Central memory CD4-positive, alpha-beta T cell (primary cell): ENCODE measurements around the gene NTNG1.
"Not testable (repeated sequence)": the region's sequence is repeated elsewhere in the genome, so short reads cannot be mapped to it uniquely, and the experiment has no call there.

ENCODE experiments used
- DNase-seq: peaks from one replicate; pipeline ENCODE4 v3.0.0; 2022

The NTNG1 gene

DNA sequence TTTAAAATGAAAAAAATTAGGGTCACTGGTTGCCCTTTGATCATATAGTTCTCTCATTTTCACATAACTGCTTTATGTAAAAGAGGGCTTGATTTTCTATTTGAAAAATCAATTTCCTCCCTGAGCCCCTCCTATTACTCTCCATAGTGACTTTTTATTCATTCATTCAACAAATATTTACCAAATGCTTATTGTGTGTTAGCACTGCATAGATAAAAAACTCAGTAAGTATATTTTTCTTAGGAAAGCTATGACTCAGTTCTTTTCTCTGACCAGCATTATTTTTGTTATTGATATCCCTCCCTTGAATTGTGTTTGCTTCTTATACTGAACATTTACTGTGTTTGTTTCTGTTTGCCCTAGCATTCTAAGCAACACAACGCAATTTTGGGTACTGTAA is 59.8 kb downstream of the NTNG1 start:
- DNase-seq, result no peak

DNA sequence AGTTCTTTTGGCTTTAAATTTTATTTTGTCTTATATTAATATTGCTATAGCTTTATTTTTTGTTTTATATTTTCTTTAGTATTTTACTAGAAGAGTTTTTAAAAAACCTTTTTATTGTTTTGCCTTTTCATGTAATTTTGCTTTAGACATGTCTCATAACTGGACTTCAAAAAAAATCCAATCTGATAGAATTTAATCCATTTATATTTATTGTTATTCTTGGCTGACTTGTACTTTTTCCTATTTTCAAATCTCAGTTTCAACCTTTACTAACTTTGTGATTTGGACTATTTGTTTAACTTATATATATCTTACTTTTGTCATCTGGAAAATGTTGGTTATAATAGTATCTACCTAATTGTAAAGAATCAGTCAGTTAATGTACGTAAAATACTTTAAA is 61.2 kb downstream of the NTNG1 start:
- no peak for DNase-seq

DNA sequence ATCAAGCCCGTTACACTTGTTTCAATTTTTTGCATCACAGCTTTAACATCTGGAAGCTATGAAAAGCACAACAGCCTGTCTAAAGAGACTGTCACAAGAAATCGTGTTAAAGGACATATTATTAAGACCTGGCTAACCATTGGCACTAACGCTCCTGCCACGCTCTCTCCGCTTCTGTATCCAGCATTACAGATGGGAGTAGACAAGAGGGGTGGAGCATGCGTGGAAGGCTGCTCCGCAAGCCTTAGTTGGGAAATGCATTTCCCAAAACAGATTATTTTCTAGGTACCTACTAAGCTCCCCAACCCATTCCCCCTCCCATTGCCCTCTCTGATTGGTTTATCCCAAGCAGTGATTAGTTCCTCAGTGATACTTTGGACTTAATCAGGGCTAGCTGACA is 72.4 kb downstream of the NTNG1 start:
- DNase-seq, result no peak

DNA sequence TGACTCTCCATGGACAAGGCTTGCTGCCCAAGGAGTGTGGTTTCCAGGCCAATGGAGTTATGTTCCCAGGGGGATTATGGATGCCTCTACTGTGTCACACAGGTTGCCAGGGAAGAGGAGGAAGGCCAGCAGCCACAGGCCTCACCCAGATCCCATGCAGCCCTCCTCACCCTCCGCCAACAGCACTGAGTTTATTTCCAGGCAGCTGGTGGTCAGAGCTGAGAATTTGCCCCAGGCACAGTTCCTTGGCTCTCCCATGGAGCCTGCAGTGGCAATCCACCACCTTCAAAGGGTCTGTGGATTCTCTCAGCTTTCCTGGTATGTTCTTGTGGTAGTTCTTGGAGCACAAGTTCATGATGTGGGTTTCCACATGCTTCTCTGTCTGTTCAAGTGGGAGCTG is 79.2 kb downstream of the NTNG1 start:
- DNase-seq, result no peak

DNA sequence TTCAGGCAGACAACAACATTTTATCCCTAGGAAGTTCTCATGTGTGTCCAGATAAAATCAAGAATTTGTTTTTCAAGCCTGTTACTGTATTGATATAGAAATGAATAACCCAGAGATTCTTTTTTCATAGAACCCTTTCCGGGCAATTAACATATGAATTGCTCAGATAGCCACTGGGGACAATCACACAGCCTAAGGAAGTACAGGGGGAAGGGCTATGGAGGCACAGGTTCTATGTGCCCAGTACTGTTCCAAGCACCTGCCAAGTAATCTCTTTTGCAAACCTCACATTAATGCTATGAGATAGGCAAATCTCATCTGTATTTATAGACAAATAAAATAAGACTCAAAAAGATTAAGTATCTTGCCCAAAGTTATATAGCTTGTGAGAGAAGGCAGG is 84.9 kb downstream of the NTNG1 start:
- DNase-seq, result no peak

DNA sequence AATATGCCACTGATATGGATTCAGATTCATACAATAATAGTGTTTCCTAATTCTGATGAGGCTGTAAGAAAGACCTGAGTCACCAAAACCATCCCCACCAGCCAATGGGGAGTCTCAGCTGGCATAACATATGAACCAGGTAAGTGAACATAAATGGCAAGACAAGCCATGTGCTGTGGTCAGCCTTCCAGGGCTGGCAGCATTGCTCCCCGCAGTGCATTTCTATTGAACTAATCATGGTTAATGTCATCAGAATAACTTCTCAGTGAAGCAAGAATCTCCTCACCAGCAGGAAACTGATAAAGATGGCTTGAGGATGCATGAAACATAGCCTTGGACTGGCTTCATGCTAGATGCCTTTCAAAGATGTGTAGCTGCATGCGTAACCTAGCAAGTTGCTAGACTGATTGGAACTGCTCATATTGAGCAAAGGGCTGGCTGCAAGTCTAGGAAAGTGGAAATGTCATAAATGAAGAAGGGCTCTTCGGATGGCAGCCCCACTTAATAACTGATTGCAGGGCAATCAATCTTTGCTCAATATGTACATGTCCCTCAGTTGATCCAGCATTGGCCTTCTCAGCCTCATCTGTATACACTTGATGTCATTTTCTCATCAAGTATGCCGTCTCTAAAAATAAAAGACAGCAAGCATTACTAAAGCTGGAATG is 88.0 kb downstream of the NTNG1 start:
- no peak for DNase-seq

DNA sequence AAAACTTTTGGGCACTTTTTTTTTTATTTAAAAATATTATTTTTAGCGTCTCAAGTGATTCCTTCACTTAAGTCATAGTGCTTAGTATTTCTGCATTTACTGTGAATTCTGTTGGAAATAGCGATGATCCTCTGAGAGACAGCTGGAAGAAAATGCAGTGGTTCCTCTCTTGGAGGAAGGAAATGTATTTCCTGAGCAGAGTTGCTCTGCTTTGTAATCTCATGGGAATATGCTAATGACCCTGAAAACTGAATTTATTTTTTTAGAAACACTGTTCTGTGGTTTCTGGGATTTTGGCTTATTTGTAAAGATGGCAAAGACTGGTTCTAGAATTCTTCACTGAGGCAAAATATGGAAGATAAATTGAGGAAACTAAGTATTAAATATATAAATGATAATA is 88.9 kb downstream of the NTNG1 start:
- no peak for DNase-seq

DNA sequence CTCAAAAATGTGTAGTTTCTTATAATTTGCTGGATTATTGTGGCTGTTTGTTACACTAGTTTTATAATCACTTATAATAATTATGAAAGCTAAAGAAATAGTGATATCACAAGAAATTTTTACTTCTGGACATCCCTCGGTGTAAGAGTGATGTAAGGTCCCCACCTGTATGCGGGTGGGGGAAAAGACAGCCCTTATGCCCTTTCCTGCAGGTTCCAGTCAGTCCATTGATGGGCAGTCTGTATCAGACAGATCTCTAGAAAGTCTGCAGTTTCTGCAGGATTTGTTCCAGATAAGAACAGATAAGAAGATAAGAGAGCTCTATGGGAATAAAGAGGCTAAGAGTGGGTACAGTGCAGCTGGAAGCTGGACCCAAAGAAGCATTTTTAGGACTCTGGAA is 89.3 kb downstream of the NTNG1 start:
- no peak for DNase-seq

DNA sequence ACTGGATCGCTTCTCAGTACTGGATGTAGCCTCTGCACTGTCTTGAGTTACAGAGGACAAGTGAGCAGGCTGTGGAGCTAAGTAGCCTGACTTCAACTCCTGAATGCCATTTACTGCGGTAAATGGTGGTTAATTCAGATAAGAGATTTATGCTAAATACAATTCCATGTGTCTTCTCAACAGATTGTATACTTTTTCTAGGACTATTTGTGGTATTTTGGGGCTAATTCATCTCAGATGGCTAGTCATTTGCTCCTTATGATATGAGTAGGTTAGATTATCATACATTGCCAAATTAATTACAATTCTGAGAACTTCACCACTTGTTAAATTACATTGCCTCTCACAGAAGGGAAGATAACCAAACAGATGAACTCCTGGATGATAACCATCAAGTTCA is 90.5 kb downstream of the NTNG1 start:
- DNase-seq, result no peak

DNA sequence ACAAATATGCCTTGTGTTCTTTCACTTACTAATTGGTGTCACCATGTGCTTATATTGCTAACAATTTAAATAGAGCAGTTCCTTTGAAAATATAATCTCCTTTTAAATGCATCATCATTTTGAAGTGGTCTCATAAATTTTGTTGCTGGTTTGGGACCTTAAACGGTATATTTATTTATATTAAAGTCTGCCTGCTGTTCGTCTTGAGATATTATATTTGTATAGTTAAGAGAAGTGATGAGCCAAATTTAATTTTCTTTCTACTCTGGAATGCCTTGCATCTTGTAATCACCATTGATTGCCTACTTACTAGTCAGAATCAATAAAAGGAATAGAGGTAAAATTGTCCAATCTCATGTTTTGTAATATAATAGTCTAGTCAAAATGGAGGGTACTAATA is 91.6 kb downstream of the NTNG1 start:
- DNase-seq, result no peak

DNA sequence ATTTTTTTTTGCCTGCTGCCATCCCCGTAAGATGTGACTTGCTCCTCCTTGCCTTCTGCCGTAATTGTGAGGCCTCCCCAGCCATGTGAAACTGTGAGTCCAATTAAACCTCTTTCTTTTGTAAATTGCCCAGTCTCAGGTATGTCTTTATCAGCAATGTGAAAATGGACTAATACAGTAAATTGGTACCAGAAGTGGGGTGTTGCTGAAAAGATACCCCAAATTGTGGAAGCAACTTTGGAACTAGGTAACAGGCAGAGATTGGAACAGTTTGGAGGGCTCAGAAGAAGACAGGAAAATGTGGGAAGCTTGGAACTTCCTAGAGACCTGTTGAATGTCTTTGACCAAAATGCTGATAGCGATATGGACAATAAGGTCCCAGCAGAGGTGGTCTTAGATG is 95.9 kb downstream of the NTNG1 start:
- DNase-seq, result not testable (repeated sequence)

DNA sequence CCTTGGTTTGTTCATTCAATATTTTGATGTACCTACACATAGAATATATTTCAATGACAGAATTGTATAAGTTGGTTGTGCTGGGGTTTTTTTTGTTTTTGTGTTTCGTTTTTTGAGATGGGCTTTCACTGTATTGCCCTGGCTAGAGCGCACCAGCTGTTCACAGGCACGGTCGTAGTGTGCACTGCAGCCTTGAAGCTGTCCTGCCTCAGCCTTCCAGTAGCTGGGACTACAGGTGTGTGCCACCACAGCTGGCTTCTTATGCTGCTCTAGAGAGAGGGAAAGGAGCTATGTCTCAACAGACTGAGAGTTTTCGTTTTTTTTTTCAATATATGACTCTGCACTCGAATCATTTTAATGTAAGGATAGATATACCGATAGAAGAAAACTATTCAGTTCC is 102.6 kb downstream of the NTNG1 start:
- no peak for DNase-seq

DNA sequence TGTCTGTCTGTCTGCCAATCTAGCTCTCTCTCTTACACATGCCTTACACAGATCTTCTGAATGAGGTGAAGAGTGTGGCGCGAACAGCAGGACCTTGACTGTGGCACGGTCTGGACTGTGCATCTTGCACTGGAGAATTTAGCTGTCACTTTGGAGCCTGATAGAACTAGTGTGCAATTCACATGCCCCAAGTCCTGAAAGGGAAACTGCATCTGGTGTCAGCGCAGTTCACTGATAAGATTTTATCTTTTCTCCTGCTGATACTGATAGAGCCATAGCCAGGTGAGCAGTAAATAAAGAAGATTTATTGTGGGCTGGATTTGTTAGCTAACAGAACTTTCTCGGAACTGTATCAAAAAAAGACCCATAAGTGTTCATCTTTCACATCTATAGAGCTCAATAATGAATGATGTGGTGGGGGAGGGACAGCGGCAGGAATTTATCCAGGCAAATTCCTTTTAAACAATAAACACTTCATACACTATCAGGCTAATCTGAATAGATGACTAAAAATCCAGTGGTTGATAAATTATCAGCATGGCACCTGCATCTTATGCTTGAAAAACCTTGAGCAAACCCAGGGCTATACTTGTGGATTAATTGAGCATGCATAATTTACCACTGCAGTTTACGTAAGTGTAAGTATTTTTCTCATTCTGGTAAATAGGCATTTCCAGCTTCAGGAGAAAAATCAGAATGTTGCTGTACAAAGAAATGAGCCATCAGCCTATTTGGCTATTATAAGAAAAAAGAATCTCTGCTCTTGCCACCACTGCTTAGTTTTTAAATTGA is 104.1 kb downstream of the NTNG1 start:
- no peak for DNase-seq

DNA sequence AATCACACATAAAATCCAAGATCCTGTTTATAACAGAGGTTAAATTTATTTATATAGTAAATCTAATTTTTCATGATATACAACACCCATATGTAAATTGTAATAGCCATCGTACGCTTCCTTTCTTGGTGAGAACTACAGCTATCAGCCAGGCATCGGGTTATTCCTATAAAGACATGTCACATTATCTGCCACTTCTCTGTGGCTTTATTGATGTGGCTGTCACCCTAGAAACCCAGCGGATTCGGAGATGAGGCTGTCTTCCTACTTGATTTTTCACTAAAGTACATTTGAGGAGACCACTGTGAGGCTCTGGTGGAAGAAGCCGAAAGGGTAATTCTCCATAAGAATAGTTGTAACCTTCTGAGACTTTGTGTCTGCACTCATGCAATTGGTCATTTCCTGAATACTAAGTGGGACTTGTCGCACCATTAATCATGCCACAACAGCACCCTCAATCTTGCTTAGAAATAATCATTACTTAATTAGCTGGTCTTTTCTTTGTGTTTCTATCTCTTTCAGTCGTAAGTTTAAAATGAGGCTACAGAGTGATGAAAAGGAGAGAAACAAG is 106.0 kb downstream of the NTNG1 start:
- DNase-seq, result no peak

DNA sequence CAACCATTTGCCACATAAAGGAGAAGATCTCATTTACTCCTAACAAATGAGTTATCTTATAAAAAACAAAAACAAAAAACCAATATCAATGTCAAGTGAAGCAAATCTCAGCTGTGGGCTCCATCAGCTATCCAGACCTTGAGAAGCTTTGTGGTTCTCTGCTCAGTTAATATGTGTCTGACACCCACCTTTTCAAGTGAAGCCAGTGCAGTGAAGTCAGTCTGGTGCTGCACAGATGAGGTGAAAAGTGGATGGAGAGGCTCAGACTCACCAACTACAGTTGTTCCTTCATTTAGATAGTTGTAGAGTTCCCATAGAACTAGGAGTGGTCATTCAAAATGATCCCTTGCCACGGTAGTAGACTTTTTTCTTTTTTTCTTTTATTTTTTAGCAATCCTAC is 106.8 kb downstream of the NTNG1 start:
- no peak for DNase-seq

DNA sequence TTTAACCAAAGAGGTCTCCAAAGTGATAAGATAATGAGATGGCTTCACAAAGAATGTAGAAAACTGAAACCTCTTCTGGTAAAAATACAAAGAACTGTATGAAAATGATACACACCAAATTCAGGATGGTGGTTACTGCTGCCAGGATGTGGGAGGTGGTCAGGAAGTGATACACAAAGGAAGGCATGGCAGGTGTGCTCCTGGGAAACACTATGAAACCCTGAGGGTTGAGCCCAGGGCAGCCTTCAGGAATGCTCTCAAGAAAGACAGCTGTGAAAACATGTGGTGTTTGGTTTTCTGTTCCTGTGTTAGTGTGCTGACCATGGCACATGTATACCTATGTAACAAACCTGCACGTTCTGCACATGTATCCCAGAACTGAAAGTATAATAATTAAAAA is 109.3 kb downstream of the NTNG1 start:
- no peak for DNase-seq

DNA sequence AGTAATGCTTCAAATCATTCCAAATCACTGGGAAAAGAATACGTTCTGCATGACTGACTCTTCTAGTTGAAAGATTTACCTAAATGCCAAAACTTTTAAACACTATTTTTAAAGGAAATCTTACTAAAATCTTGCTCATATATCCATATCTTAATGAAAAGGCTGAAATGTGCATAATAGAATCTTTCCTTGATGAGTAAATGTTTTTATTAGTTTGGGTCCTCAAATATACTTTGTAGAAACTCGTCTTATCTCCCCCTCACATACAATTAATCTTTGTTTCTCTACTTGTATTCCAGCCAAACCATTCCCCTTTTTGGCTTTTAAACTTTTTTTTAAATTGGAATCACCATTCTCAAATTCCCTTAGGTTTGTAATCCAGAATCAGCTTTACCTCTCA is 110.2 kb downstream of the NTNG1 start:
- no peak for DNase-seq

DNA sequence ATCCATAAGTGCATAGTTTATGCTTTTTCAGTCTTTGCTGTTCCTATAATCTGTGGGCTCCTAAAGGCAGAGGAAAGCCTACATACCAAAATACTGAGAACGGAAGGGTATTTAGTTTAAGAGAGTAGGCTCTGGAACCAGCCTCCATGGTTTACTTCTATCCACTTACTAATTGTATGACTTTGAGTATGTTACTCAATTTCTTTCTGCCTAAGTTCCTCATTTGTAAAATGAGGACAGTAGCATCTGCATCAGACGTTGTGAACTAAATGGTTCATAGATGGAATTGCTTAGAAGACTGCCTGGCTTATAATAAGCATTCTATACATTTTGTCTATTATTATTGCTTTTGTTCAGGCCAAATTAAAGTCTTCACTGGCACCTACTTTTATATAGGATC is 111.0 kb downstream of the NTNG1 start:
- DNase-seq, result no peak

DNA sequence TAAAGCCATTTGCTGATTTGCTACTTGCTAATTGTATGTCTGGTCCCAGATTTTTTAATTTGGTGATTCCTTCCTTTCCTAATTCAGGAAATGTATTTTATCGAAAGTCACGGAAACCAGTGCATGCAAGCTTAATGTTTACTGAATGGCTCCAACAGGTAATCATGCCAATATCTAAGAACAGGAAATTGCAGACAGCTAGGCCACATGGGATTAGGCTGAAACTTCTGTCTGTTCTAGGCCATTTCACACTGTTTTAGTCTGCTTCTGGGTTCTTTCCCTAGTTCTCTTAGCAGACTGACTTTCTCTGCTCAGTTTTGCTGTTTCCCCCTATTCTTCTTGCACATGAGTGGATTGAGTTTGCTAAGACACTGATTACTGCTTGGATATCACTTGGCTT is 111.4 kb downstream of the NTNG1 start:
- no peak for DNase-seq

DNA sequence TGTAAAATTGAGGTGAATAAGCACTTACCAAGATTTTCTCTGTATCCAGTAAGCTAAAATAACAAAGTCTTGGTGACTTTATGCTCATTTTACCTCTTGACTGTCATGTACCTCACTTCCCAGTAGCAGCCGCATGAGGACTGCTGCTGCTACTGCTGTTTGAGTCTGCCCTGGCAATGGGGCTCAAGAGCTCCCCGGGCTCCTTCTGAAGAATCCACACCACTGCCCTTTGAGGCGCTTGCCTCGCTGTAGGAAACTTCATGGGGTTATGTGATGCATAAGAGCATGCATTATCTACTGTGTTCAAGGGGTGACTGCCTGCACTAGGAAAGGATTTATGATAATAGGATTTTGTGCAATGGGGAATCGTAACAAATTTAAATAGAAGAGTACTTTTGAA is 113.5 kb downstream of the NTNG1 start:
- no peak for DNase-seq

DNA sequence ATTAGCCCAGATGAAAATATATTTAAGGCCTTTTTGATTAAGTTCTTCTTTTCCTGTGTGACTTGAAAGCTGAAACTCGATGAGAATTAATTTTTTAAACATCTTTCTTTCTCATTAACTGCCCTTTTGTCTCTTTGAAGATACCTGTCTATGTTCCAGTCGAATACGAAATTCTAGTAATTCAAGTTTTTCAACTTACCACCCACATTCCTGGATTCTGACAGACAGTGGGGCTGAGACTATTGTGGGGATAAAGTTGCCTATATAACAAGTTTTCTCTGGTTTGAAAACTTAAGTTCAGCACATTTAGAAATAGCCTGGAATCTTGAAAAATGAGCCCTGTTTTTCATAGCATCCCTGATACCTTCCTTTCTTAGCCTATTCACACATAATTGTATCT is 114.6 kb downstream of the NTNG1 start:
- DNase-seq, result no peak

DNA sequence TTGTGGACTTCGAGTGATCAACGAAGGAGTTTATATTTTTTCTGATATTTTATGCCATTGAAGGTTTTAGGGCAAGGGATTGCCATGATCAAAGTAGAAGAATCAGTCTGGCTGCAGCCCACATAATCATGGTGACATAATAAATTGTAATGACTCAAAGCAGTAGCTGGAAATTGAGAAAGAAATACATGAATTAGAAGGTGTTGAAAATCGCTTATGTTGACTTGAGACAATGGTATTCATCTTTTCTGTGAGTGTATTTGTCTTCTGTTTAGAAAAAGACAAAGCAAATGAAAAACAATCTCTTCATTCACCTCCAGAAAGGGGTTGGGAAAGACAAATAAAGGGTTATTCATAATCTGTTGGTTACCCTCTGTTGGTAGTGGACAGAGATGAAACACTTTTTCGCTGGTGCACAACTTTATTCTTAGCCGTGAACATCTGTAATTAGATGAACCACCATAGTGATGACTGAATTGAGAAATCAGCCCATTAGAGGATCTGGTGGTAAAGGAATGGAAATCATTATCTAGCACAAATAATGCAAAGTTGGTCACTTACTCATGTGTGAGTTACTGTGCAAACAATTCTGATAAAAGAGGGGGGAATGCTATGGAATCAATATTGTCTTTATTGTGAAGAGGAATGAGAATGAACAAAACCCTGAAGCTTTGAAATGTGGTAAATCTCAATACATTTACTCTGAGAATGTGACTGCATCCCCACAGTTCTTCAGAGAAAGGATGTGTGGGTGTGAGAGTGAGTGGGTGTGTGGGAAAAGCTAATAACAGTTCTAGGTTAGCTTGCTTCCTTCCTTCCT is 121.8 kb downstream of the NTNG1 start:
- DNase-seq, result no peak

DNA sequence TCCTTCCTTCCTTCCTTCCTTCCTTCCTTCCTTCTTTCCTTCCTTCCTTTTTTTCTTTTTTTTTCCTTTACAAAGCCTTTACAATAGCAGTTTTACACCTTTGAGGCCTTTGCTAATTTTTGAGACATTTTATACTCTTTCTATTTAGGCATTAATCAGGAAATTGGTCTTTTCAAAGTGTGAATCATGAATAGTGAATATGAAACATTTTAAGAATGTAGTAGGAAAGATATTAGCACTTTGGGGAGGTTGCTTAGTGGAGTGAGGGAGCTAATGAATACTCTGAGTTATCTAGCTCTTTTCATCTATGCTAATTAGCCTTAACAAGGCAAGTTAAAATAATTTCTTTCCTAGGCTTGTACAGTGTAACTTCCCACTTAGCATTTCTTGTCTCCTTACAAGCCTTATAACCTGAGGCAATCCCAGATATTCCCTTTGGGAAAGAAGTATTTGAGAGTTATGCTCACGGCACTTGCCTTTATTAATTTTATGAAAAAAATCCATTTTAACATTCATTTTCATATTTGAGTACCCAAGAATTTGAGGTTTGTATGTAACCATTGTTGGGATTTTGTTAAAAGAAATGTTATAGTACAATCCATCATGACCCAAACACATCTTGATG is 122.6 kb downstream of the NTNG1 start:
- no peak for DNase-seq
